GM12878 (cell line): Measurements from ENCODE around the gene BMF. TPM values are rescaled to one million over a fixed set of nuclear protein-coding genes. Genes with fewer than 3 reads are reported as not detected.
A peak's percentile ranks its signal among the peaks of the same experiment; 100 is the strongest.

Experiments used
- BRCA1 ChIP-seq: IDR thresholded peaks from 2 replicates; pipeline ENCODE4 v1.6.1; 2011; ENCODE audit warnings: low read depth, low read length, improper control_type of control experiment
- CHD4 ChIP-seq: fragments of 200-600 bp; sonication (generic); IDR thresholded peaks from 2 replicates; pipeline ENCODE4 v1.6.1; 2016; ENCODE audit warnings: mild to moderate bottlenecking
- DPF2 ChIP-seq: fragments of 450-650 bp; IDR thresholded peaks from 2 replicates; pipeline ENCODE4 v1.6.1; 2017; ENCODE audit warnings: mild to moderate bottlenecking
- ELK1 ChIP-seq: IDR thresholded peaks from 2 replicates; pipeline ENCODE4 v1.6.1; 2012; ENCODE audit warnings: low read depth, low read length, improper control_type of control experiment
- EP300 ChIP-seq, 2 experiments: fragments of 150-350 bp in 1 of 2; IDR thresholded peaks; 2 replicates each; pipeline ENCODE4 v1.6.1; 2011 to 2012; ENCODE audit warnings: low read depth in 2 of 2, low read length in 2 of 2, borderline replicate concordance in 1 of 2, improper control_type of control experiment in 1 of 2, inconsistent platforms in 1 of 2; ENCODE audit not compliant: control insufficient read depth in 1 of 2
- GATAD2B ChIP-seq: fragments of 450-650 bp; conservative IDR thresholded peaks from 2 replicates; pipeline ENCODE4 v1.6.1; 2017; ENCODE audit warnings: low read depth, mild to moderate bottlenecking, moderate library complexity
- KDM1A ChIP-seq: fragments of 200-600 bp; sonication (generic); IDR thresholded peaks from 2 replicates; pipeline ENCODE4 v1.6.1; 2016; ENCODE audit warnings: borderline replicate concordance
- MYC ChIP-seq: IDR thresholded peaks from 2 replicates; pipeline ENCODE4 v1.6.1; 2011; ENCODE audit warnings: mild to moderate bottlenecking, low read length, moderate library complexity, inconsistent platforms; ENCODE audit not compliant: insufficient read depth, insufficient replicate concordance, insufficient read length, severe bottlenecking
- NFYB ChIP-seq: IDR thresholded peaks from 2 replicates; pipeline ENCODE4 v1.6.1; 2011; ENCODE audit warnings: low read depth, mild to moderate bottlenecking, low read length, improper control_type of control experiment, moderate library complexity; ENCODE audit not compliant: insufficient read depth
- RELA ChIP-seq: fragments of 450-650 bp; IDR thresholded peaks from 2 replicates; pipeline ENCODE4 v1.8.0; 2014; ENCODE audit warnings: borderline replicate concordance; ENCODE audit not compliant: partially characterized antibody
- SIN3A ChIP-seq: IDR thresholded peaks from 2 replicates; pipeline ENCODE4 v1.6.1; 2012; ENCODE audit warnings: low read depth, low read length, improper control_type of control experiment
- WRNIP1 ChIP-seq: IDR thresholded peaks from 2 replicates; pipeline ENCODE4 v1.6.1; 2011; ENCODE audit warnings: low read depth, low read length, improper control_type of control experiment, borderline replicate concordance
- polyA plus RNA-seq, 11 experiments: library from polyadenylated mRNA; depleted of rRNA in 4 of 11; unstranded in 6 of 11; stranded (reverse) in 5 of 11; fragments of >200 nt; fragmentation: Nextera tagmentation in 4 of 11; fragmentation: Illumina TruSeq in 1 of 11; extraction: Ambion mirVana in 4 of 11; extraction: Trizol in 1 of 11; gene quantifications; 1 replicate in 1 of 11; 2 replicates in 10 of 11; pipeline versions ENCODE4 v1.2.1 to v1.2.3, GENCODE V29; 2011 to 2016; ENCODE audit warnings: inconsistent platforms in 2 of 11, missing spikeins in 2 of 11, low read depth in 1 of 11
- total RNA-seq, 4 experiments: library from RNA; depleted of rRNA in 3 of 4; stranded (reverse); fragments of >200 nt in 3 of 4; fragmentation: Illumina TruSeq in 1 of 4; extraction: Trizol in 1 of 4; gene quantifications; 2 replicates each; pipeline versions ENCODE4 v1.2.1 to v1.2.3, GENCODE V29; 2013 to 2021
- TF ChIP-seq, protein P1 (sequence below): fragments of 450-650 bp; IDR thresholded peaks from 2 replicates; pipeline ENCODE4 v1.6.1; 2017; ENCODE audit warnings: mild to moderate bottlenecking, moderate library complexity
- TF ChIP-seq, protein P2 (sequence below): fragments of 450-650 bp; formaldehyde crosslinking; IDR thresholded peaks from 2 replicates; pipeline ENCODE4 v1.5.0; 2022; ENCODE audit warnings: mild to moderate bottlenecking, missing genetic modification characterization
- TF ChIP-seq, protein P3 (sequence below): IDR thresholded peaks from 2 replicates; pipeline ENCODE4 v1.6.1; 2012; ENCODE audit warnings: mild to moderate bottlenecking, low read depth, low read length

BMF gene
- total and polyA plus RNA-seq, 10 of the 15 experiments (the other 5 are each of a cell fraction or from before 2014, with no cell fraction given), result 0.82 to 34.9 (median 16.9) TPM

- TF ChIP-seq ELK1, result no peak
- TF ChIP-seq WRNIP1, result no peak
- TF ChIP-seq BRCA1, result no peak
- no peak for TF ChIP-seq NFYB
- no peak for TF ChIP-seq RELA
- 0 out of 2 replicates have a peak, but pooled peaks have one; percentile 46 for TF ChIP-seq CHD4
- TF ChIP-seq, protein P1, sequence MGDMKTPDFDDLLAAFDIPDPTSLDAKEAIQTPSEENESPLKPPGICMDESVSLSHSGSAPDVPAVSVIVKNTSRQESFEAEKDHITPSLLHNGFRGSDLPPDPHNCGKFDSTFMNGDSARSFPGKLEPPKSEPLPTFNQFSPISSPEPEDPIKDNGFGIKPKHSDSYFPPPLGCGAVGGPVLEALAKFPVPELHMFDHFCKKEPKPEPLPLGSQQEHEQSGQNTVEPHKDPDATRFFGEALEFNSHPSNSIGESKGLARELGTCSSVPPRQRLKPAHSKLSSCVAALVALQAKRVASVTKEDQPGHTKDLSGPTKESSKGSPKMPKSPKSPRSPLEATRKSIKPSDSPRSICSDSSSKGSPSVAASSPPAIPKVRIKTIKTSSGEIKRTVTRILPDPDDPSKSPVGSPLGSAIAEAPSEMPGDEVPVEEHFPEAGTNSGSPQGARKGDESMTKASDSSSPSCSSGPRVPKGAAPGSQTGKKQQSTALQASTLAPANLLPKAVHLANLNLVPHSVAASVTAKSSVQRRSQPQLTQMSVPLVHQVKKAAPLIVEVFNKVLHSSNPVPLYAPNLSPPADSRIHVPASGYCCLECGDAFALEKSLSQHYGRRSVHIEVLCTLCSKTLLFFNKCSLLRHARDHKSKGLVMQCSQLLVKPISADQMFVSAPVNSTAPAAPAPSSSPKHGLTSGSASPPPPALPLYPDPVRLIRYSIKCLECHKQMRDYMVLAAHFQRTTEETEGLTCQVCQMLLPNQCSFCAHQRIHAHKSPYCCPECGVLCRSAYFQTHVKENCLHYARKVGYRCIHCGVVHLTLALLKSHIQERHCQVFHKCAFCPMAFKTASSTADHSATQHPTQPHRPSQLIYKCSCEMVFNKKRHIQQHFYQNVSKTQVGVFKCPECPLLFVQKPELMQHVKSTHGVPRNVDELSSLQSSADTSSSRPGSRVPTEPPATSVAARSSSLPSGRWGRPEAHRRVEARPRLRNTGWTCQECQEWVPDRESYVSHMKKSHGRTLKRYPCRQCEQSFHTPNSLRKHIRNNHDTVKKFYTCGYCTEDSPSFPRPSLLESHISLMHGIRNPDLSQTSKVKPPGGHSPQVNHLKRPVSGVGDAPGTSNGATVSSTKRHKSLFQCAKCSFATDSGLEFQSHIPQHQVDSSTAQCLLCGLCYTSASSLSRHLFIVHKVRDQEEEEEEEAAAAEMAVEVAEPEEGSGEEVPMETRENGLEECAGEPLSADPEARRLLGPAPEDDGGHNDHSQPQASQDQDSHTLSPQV, result peak; percentile 94
- TF ChIP-seq SIN3A, result no peak
- no peak for TF ChIP-seq KDM1A
- TF ChIP-seq MYC, result no peak
- TF ChIP-seq, protein P2, sequence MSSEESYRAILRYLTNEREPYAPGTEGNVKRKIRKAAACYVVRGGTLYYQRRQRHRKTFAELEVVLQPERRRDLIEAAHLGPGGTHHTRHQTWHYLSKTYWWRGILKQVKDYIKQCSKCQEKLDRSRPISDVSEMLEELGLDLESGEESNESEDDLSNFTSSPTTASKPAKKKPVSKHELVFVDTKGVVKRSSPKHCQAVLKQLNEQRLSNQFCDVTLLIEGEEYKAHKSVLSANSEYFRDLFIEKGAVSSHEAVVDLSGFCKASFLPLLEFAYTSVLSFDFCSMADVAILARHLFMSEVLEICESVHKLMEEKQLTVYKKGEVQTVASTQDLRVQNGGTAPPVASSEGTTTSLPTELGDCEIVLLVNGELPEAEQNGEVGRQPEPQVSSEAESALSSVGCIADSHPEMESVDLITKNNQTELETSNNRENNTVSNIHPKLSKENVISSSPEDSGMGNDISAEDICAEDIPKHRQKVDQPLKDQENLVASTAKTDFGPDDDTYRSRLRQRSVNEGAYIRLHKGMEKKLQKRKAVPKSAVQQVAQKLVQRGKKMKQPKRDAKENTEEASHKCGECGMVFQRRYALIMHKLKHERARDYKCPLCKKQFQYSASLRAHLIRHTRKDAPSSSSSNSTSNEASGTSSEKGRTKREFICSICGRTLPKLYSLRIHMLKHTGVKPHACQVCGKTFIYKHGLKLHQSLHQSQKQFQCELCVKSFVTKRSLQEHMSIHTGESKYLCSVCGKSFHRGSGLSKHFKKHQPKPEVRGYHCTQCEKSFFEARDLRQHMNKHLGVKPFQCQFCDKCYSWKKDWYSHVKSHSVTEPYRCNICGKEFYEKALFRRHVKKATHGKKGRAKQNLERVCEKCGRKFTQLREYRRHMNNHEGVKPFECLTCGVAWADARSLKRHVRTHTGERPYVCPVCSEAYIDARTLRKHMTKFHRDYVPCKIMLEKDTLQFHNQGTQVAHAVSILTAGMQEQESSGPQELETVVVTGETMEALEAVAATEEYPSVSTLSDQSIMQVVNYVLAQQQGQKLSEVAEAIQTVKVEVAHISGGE (CRISPR knock-in tag), result no peak
- TF ChIP-seq, protein P3, sequence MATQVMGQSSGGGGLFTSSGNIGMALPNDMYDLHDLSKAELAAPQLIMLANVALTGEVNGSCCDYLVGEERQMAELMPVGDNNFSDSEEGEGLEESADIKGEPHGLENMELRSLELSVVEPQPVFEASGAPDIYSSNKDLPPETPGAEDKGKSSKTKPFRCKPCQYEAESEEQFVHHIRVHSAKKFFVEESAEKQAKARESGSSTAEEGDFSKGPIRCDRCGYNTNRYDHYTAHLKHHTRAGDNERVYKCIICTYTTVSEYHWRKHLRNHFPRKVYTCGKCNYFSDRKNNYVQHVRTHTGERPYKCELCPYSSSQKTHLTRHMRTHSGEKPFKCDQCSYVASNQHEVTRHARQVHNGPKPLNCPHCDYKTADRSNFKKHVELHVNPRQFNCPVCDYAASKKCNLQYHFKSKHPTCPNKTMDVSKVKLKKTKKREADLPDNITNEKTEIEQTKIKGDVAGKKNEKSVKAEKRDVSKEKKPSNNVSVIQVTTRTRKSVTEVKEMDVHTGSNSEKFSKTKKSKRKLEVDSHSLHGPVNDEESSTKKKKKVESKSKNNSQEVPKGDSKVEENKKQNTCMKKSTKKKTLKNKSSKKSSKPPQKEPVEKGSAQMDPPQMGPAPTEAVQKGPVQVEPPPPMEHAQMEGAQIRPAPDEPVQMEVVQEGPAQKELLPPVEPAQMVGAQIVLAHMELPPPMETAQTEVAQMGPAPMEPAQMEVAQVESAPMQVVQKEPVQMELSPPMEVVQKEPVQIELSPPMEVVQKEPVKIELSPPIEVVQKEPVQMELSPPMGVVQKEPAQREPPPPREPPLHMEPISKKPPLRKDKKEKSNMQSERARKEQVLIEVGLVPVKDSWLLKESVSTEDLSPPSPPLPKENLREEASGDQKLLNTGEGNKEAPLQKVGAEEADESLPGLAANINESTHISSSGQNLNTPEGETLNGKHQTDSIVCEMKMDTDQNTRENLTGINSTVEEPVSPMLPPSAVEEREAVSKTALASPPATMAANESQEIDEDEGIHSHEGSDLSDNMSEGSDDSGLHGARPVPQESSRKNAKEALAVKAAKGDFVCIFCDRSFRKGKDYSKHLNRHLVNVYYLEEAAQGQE, result no peak
- peak; percentile 95 for TF ChIP-seq DPF2
- no peak for TF ChIP-seq EP300 (IDR thresholded peaks at IDR 0.05; ENCODE audit: borderline replicate concordance in 1 of 2, control insufficient read depth in 1 of 2, low read depth in 2 of 2, low read length in 2 of 2)
- peak; percentile 99 for TF ChIP-seq GATAD2B
Observed at GRCh38 chr15:40069178-40070165, 39.2 kb downstream of the BMF start (continued).
